KMS-11 (cell line): Measurements from ENCODE around the gene NEDD4L.

Experiments
- H2AFZ ChIP-seq: fragments of 200-600 bp; sonication (generic); 2 replicates; pipeline ENCODE4 v1.6.1; 2016; ENCODE audit warnings: antibody characterized with exemption, mixed run types, low read depth
- H3K27ac ChIP-seq: fragments of 200-600 bp; sonication (generic); 2 replicates; pipeline ENCODE4 v1.6.1; 2016; ENCODE audit warnings: mild to moderate bottlenecking, mixed run types
- H3K27me3 ChIP-seq: fragments of 200-600 bp; sonication (generic); 2 replicates; pipeline ENCODE4 v1.6.1; 2017; ENCODE audit warnings: mild to moderate bottlenecking, low read depth, mixed run types, moderate library complexity; ENCODE audit not compliant: insufficient read depth
- H3K36me3 ChIP-seq: fragments of 200-600 bp; sonication (generic); 2 replicates; pipeline ENCODE4 v1.6.1; 2017; ENCODE audit warnings: mild to moderate bottlenecking, mixed run types; ENCODE audit not compliant: insufficient read depth
- H3K4me1 ChIP-seq: fragments of 200-600 bp; sonication (generic); 2 replicates; pipeline ENCODE4 v1.6.1; 2016; ENCODE audit warnings: mild to moderate bottlenecking, low read depth, mixed run types; ENCODE audit not compliant: poor library complexity, severe bottlenecking
- H3K4me2 ChIP-seq: fragments of 200-600 bp; sonication (generic); 2 replicates; pipeline ENCODE4 v1.7.0; 2016; ENCODE audit warnings: mild to moderate bottlenecking, mixed run types
- H3K4me3 ChIP-seq: fragments of 200-600 bp; sonication (generic); IDR thresholded peaks from 2 replicates; pipeline ENCODE4 v1.6.1; 2017; ENCODE audit warnings: low read depth, low read length, mixed read lengths; ENCODE audit not compliant: insufficient read depth
- H3K79me2 ChIP-seq: fragments of 200-600 bp; sonication (generic); 2 replicates; pipeline ENCODE4 v1.6.1; 2016; ENCODE audit warnings: low read depth, mixed run types; ENCODE audit not compliant: insufficient read depth
- H3K9ac ChIP-seq: fragments of 200-600 bp; sonication (generic); 2 replicates; pipeline ENCODE4 v1.6.1; 2016; ENCODE audit warnings: mild to moderate bottlenecking, mixed run types
- H4K20me1 ChIP-seq: fragments of 200-600 bp; sonication (generic); 2 replicates; pipeline ENCODE4 v1.6.1; 2016; ENCODE audit warnings: mild to moderate bottlenecking, mixed run types; ENCODE audit not compliant: insufficient read depth
- CTCF ChIP-seq: fragments of 200-600 bp; sonication (generic); conservative IDR thresholded peaks from 2 replicates; pipeline ENCODE4 v1.6.1; 2017; ENCODE audit warnings: low read depth, mild to moderate bottlenecking, antibody characterized with exemption, low read length, moderate library complexity, mixed read lengths

NEDD4L gene

GRCh38 chr18:58087928-58088690 is 44.1 kb downstream of the NEDD4L start:
- H2AFZ ChIP-seq: no peak overlapping the region
- H3K9ac ChIP-seq: no peak overlapping the region
- peaks cover 4% of the 10 kb centered on the region for H3K4me1 ChIP-seq
- H3K27ac ChIP-seq: no peak overlapping the region
- no peak for TF ChIP-seq CTCF
- no peak overlapping the region for H3K4me3 ChIP-seq
- no peak overlapping the region for H3K4me2 ChIP-seq
- no peaks in the 10 kb centered on the region for H3K27me3 ChIP-seq
- no peaks in the 10 kb centered on the region for H3K79me2 ChIP-seq
- H3K36me3 ChIP-seq: no peaks in the 10 kb centered on the region
- H4K20me1 ChIP-seq: no peaks in the 10 kb centered on the region

- H3K27me3 ChIP-seq: no peaks in the 10 kb centered on the region
- H4K20me1 ChIP-seq: no peaks in the 10 kb centered on the region
- no peak overlapping the region for H3K27ac ChIP-seq
- no peak overlapping the region for H3K9ac ChIP-seq
- H3K4me1 ChIP-seq: peaks cover 4% of the 10 kb centered on the region
- no peak for TF ChIP-seq CTCF
- no peaks in the 10 kb centered on the region for H3K79me2 ChIP-seq
- H3K4me2 ChIP-seq: no peak overlapping the region
- H3K4me3 ChIP-seq: no peak overlapping the region
- no peak overlapping the region for H2AFZ ChIP-seq
- no peaks in the 10 kb centered on the region for H3K36me3 ChIP-seq
These were observed 44.7 kb downstream of the NEDD4L start for GRCh38 chr18:58088691-58089065.

- no peaks in the 10 kb centered on the region for H3K36me3 ChIP-seq
- H3K79me2 ChIP-seq: no peaks in the 10 kb centered on the region
- H3K27me3 ChIP-seq: no peaks in the 10 kb centered on the region
- H3K9ac ChIP-seq: no peak overlapping the region
- no peak overlapping the region for H3K4me2 ChIP-seq
- peaks cover 4% of the 10 kb centered on the region for H3K4me1 ChIP-seq
- no peak overlapping the region for H3K27ac ChIP-seq
- H3K4me3 ChIP-seq: no peak overlapping the region
- no peak for TF ChIP-seq CTCF
- no peak overlapping the region for H2AFZ ChIP-seq
- H4K20me1 ChIP-seq: no peaks in the 10 kb centered on the region
These were observed 47.1 kb downstream of the NEDD4L start for GRCh38 chr18:58091099-58091611.

- Histone ChIP-seq H3K9ac (no peak overlapping the region), H3K4me3 (no peak overlapping the region), H3K27ac (no peak overlapping the region), H3K27me3 (no peaks in the 10 kb centered on the region), H4K20me1 (no peaks in the 10 kb centered on the region), H2AFZ (no peak overlapping the region), H3K79me2 (no peaks in the 10 kb centered on the region), H3K36me3 (no peaks in the 10 kb centered on the region), H3K4me2 (no peak overlapping the region), H3K4me1 (peaks cover 17% of the 10 kb centered on the region)
- no peak for TF ChIP-seq CTCF
These were observed 49.3 kb downstream of the NEDD4L start for GRCh38 chr18:58093311-58093803.
